HepG2 (cell line): ENCODE results near the gene ZBTB7C.

Source experiments
- CREB1 ChIP-seq, 2 experiments: fragments of 450-650 bp in 1 of 2; IDR thresholded peaks; 2 replicates each; pipeline ENCODE4 v1.6.1; 2016 to 2017; ENCODE audit warnings: control low read depth in 1 of 2, mild to moderate bottlenecking in 1 of 2, missing compliant biosample characterization in 1 of 2, missing genetic modification characterization in 1 of 2
- CTCF ChIP-seq: sonication (generic); formaldehyde crosslinking; IDR thresholded peaks from 2 replicates; pipeline ENCODE4 v1.5.0; 2020; ENCODE audit warnings: mild to moderate bottlenecking, missing genetic modification reagents, moderate library complexity
- MAZ ChIP-seq, 2 experiments: sonication (generic) in 1 of 2; formaldehyde crosslinking in 1 of 2; IDR thresholded peaks; 2 replicates each; pipeline versions ENCODE4 v1.5.0 to v1.6.1; 2012 to 2020; ENCODE audit warnings: low read depth in 2 of 2, mild to moderate bottlenecking in 2 of 2, borderline replicate concordance in 1 of 2, improper control_type of control experiment in 1 of 2, low read length in 1 of 2, missing genetic modification reagents in 1 of 2, moderate library complexity in 1 of 2
- PAX8 ChIP-seq: sonication (generic); formaldehyde crosslinking; IDR thresholded peaks from 2 replicates; pipeline ENCODE4 v1.8.0; 2022; ENCODE audit warnings: mild to moderate bottlenecking, missing genetic modification reagents, borderline replicate concordance
- SMC3 ChIP-seq: IDR thresholded peaks from 2 replicates; pipeline ENCODE4 v1.6.1; 2011; ENCODE audit warnings: low read length, improper control_type of control experiment
- ZFP91 ChIP-seq: sonication (generic); formaldehyde crosslinking; IDR thresholded peaks from 2 replicates; pipeline ENCODE4 v1.9.0; 2022; ENCODE audit warnings: missing genetic modification reagents, mild to moderate bottlenecking, borderline replicate concordance
- ZFX ChIP-seq: sonication (generic); formaldehyde crosslinking; IDR thresholded peaks from 2 replicates; pipeline ENCODE4 v1.4.0; 2020; ENCODE audit warnings: mild to moderate bottlenecking, low read depth, missing genetic modification reagents, moderate library complexity
- ZNF382 ChIP-seq: sonication (generic); formaldehyde crosslinking; IDR thresholded peaks from 2 replicates; pipeline ENCODE4 v1.5.0; 2020; ENCODE audit warnings: missing genetic modification reagents, mild to moderate bottlenecking, borderline replicate concordance
- ZNF589 ChIP-seq: sonication (generic); formaldehyde crosslinking; conservative IDR thresholded peaks from 2 replicates; pipeline ENCODE4 v1.8.0; 2022; ENCODE audit warnings: mild to moderate bottlenecking, moderate library complexity, missing genetic modification reagents
- ZUFSP ChIP-seq: sonication (generic); formaldehyde crosslinking; IDR thresholded peaks from 2 replicates; pipeline ENCODE4 v1.9.0; 2021; ENCODE audit warnings: missing genetic modification reagents, mild to moderate bottlenecking, borderline replicate concordance

GRCh38 chr18:47978141-47978540, 431.0 kb downstream of the ZBTB7C start:
- TF ChIP-seq ZNF382 (CRISPR knock-in tag) (no peak), ZUFSP (CRISPR knock-in tag) (no peak), ZFX (CRISPR knock-in tag) (no peak), CTCF (no peak), ZNF589 (no peak), MAZ (IDR thresholded peaks at IDR 0.05; ENCODE audit: borderline replicate concordance, low read depth, low read length) (no peak), MAZ (CRISPR knock-in tag; IDR thresholded peaks at IDR 0.05; ENCODE audit: low read depth) (no peak), PAX8 (no peak), ZFP91 (CRISPR knock-in tag) (no peak), SMC3 (no peak), CREB1 (IDR thresholded peaks at IDR 0.05) (no peak), CREB1 (CRISPR knock-in tag; IDR thresholded peaks at IDR 0.05) (no peak)
